Peyer's patch (tissue), 4 donors: ENCODE results near the gene PPP2R2C.

Experiments used
- CTCF ChIP-seq, 6 experiments: fragments of 450-650 bp in 4 of 6; fragments of 200-600 bp in 2 of 6; sonication (generic) in 1 of 6; IDR thresholded peaks; one replicate each; pipeline ENCODE4 v1.5.1; 2017 to 2019; ENCODE audit warnings: antibody characterized with exemption in 6 of 6, mild to moderate bottlenecking in 3 of 6, moderate library complexity in 1 of 6
- POLR2A ChIP-seq, 2 donors: fragments of 450-650 bp; IDR thresholded peaks; one replicate each; pipeline ENCODE4 v1.5.1; 2017; ENCODE audit warnings: antibody characterized with exemption in 2 of 2, mild to moderate bottlenecking in 2 of 2, moderate library complexity in 2 of 2

GRCh38 chr4:6456450-6456849 is 16.0 kb downstream of the PPP2R2C start:
- TF ChIP-seq CTCF (IDR thresholded peaks at IDR 0.05): no peak
- TF ChIP-seq POLR2A (IDR thresholded peaks at IDR 0.05): no peak
